ENCODE data around the gene RNF187. TPM values are rescaled to one million over a fixed set of nuclear protein-coding genes. Genes with fewer than 3 reads are reported as not detected.

The RNF187 gene
- total RNA-seq, 1 donor from 2014 or later = 128 TPM

DNA sequence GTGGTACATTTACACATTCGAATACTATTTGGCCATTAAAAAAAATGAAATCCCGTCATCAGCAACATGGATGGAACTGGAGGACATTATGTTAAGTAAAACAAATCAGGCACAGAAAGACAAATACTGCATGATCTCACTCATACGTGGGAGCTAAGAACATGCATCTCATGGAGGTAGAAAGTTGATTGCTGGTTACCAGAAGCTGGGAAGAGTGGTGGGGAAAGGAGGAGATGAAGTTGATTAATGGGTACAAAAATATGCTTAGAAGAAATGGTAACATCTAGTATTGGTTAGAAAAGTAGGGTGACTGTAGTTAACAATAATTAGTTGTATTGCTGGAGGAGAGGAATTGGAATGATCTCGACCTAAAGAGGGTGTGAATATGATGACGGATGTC lies 24.6 kb upstream of the RNF187 start:
- Histone ChIP-seq H3K36me3 (ENCODE audit: control insufficient read depth, insufficient read depth, low read length) (no peaks in the 10 kb centered on the region), H3K4me3 (ENCODE audit: low read depth, low read length) (no peak overlapping the region), H3K27me3 (ENCODE audit: control insufficient read depth, insufficient read depth, low read length) (peaks cover 29% of the 10 kb centered on the region)
- TF ChIP-seq, protein P1, sequence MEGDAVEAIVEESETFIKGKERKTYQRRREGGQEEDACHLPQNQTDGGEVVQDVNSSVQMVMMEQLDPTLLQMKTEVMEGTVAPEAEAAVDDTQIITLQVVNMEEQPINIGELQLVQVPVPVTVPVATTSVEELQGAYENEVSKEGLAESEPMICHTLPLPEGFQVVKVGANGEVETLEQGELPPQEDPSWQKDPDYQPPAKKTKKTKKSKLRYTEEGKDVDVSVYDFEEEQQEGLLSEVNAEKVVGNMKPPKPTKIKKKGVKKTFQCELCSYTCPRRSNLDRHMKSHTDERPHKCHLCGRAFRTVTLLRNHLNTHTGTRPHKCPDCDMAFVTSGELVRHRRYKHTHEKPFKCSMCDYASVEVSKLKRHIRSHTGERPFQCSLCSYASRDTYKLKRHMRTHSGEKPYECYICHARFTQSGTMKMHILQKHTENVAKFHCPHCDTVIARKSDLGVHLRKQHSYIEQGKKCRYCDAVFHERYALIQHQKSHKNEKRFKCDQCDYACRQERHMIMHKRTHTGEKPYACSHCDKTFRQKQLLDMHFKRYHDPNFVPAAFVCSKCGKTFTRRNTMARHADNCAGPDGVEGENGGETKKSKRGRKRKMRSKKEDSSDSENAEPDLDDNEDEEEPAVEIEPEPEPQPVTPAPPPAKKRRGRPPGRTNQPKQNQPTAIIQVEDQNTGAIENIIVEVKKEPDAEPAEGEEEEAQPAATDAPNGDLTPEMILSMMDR (IDR thresholded peaks at IDR 0.05; ENCODE audit: insufficient read depth, low read length, poor library complexity, severe bottlenecking) = no peak
- no peak for DNase-seq (ENCODE audit: low read depth)

DNA sequence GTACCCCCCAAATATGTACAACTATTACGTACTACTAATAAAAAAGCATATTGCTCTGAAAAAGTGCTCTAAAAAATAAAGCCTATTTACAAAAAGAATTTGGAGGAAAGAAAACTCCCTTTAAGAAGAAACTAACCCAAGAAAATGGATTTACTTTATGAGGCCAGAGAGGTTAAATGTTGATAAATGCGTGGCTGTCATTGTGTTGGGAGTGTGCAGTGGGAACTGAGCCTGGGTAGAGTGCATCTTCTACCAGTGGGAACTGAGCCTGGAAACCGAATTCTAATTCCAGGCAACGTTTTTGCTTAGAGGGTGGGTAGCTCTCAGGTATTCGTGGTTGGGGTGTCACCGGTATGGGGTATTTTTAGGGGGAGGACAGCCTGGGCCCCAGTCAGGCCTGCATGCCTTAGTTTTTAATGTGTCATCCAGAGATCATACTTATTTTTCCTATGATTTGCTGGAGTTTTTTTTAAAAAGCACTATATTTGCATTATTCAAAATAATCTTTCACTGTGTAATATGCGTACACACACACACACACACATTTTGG lies 24.1 kb upstream of the RNF187 start:
- H3K4me3 ChIP-seq (ENCODE audit: low read depth, low read length) = no peak overlapping the region

GRCh38 chr1:228463559-228464455 lies 23.4 kb upstream of the RNF187 start:
- H3K36me3 ChIP-seq (ENCODE audit: control insufficient read depth, insufficient read depth, low read length) = no peaks in the 10 kb centered on the region
- peak overlapping the region; percentile 30 for H3K4me3 ChIP-seq (ENCODE audit: low read depth, low read length)

More for the DNA sequence above, 24.1 kb upstream of the RNF187 start:
- TF ChIP-seq, protein P1 (IDR thresholded peaks at IDR 0.05; ENCODE audit: insufficient read depth, low read length, poor library complexity, severe bottlenecking) = no peak
- peaks cover 34% of the 10 kb centered on the region for H3K27me3 ChIP-seq (ENCODE audit: control insufficient read depth, insufficient read depth, low read length)
- no peak for DNase-seq (ENCODE audit: low read depth)
- H3K36me3 ChIP-seq (ENCODE audit: control insufficient read depth, insufficient read depth, low read length) = no peaks in the 10 kb centered on the region

GRCh38 chr1:228464487-228464983 lies 22.6 kb upstream of the RNF187 start:
- H3K4me3 ChIP-seq (ENCODE audit: low read depth, low read length) = peak overlapping the region; percentile 38
- DNase-seq (ENCODE audit: low read depth) = no peak
- peaks cover 45% of the 10 kb centered on the region for H3K27me3 ChIP-seq (ENCODE audit: control insufficient read depth, insufficient read depth, low read length)
- TF ChIP-seq, protein P1 (IDR thresholded peaks at IDR 0.05; ENCODE audit: insufficient read depth, low read length, poor library complexity, severe bottlenecking) = no peak
- no peaks in the 10 kb centered on the region for H3K36me3 ChIP-seq (ENCODE audit: control insufficient read depth, insufficient read depth, low read length)

More at GRCh38 chr1:228463559-228464455, 23.4 kb upstream of the RNF187 start:
- DNase-seq (ENCODE audit: low read depth) = no peak
- TF ChIP-seq, protein P1 (IDR thresholded peaks at IDR 0.05; ENCODE audit: insufficient read depth, low read length, poor library complexity, severe bottlenecking) = peak; percentile 1
- H3K27me3 ChIP-seq (ENCODE audit: control insufficient read depth, insufficient read depth, low read length) = peaks cover 38% of the 10 kb centered on the region

DNA sequence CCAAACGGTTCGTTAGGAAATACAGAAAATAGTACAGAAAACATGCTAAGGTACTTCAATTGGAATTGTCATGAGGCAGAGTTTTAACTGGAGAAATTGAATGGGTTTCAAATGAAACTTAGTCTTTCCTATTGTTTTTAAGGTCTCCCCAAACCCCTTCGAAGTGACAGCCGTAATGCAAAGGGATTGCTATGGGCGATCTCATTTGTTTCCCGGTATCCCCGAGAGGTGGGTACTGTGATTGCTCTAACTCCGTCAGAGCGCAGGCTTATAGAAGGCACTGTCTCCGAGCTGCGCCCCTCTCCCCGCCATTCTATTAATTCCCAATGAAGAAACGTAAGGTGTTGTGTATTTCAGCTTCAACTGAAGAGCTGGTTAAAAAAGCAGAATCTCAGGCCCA lies 22.0 kb upstream of the RNF187 start:
- Histone ChIP-seq H3K27me3 (ENCODE audit: control insufficient read depth, insufficient read depth, low read length) (peaks cover 50% of the 10 kb centered on the region), H3K36me3 (ENCODE audit: control insufficient read depth, insufficient read depth, low read length) (no peaks in the 10 kb centered on the region), H3K4me3 (ENCODE audit: low read depth, low read length) (peak overlapping the region; percentile 38)
- TF ChIP-seq, protein P1 (IDR thresholded peaks at IDR 0.05; ENCODE audit: insufficient read depth, low read length, poor library complexity, severe bottlenecking) = no peak
- DNase-seq (ENCODE audit: low read depth) = no peak
